ENCODE results near the gene TRMT112.

TRMT112 gene

DNA sequence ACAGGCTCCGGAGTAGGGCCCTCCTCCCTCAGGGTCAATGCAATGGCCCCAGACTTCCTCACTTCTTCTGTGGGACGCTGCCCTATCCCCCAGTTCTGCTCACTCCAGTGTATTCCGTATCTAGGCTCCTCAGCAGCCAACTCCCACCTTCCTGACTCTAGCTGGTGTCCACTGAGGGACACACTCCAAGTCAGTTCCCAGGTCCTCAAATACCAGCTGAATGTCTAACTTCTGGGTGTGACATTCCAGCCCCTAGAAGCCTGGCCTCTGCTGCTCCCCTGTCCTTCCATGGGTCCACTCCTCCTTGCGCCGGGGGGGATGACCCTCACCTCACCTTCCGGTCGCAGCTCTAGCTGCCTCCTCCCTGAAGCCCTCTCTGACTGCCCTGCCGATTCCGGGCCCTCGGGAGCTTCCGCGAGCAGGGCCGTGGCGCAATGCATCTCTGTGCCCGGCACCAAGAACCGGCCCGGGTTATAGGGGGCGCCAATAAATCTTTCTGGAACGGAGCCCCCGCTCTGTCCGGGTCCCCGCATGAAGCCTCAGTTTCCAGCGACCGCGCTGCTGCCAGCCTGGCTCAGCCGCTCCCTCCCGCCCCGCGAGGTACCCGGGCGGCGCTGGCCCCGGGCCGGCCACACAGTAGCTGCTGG lies 48.3 kb downstream of the TRMT112 start:
- peak; percentile 64 to 83 (median 79) for DNase-seq

DNA sequence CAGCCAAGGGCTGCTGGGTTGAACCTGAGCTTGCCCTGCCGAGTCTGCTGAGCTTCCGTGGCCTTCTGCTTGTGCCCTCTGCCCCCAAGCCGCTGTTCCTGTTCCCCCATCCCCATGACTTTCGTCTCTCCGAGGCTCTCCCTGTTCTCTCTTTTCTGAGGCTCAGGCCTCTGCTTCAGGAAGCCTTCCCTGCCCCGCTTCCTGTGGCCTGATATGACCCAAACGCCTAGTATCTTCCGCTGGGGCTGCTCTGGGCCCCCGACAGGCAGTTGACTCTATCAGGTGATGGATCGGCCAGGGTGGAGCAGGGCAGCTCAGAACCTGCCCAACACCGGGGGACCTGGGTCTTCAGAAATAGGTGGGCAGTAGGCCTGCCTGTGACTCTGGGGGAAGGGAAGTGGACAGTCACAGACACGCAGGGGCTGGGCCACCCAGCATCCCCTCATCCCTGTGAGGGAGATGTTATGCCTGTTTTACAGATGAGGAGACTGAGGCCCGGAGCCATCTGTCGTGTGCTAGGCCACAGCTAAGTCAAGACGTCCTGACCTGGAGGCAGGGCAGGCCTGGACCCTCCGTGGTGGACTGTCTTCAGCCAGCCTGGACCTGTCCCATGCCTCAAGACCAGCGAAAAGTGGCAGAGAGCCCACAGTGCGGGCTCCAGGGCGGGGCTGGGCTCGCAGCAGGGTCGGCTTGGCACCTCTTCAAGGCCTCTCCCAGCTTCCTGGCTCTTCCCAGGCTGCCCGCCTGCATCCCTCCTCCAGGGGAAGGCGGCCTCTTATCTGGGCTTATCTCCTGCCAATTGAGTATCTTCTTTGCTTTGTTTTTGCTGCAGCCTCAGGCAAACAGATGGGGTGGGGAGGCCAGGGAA lies 49.1 kb downstream of the TRMT112 start:
- DNase-seq, result peak; percentile 57 to 79 (median 78)

DNA sequence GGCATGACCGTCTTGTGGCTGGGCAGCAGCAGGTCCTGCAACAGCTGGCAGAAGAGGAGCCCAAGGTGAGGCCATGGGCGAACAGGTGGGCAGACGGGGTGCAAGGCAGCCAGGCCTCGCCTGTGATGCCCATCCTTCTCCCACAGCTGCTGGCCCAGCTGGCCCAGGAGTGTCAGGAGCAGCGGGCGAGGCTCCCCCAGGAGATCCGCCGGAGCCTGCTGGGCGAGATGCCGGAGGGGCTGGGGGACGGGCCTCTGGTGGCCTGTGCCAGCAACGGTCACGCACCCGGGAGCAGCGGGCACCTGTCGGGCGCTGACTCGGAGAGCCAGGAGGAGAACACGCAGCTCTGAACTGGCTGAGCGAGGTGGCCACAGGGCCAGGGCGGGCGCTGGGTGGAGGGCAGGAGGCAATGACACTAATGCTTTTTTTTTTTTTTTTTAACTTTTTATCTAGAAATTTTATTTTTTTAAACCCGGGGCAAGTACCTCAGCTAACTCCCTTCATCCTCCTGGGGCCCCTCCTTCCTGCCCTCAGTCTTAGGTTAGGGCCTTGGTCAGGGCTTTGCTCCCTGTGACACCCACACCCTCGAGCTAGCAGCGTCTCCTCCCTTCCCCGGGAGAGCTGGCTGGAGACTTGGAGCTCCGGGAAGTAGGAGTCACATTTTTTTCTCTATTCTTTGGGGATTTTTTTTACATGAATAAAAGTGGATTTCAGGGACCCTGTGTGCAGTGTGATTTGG lies 50.0 kb downstream of the TRMT112 start:
- DNase-seq, result no peak
